H9 (cell line): Measurements from ENCODE around the gene KCNMA1. TPM values are rescaled to one million over a fixed set of nuclear protein-coding genes. Genes with fewer than 3 reads are reported as not detected.

ENCODE experiments used
- DNase-seq: peaks from one replicate; pipeline ENCODE4 v3.0.0-alpha.2; 2017
- H2AFZ ChIP-seq: one replicate; pipeline ENCODE4 v1.6.1; 2013; ENCODE audit warnings: mild to moderate bottlenecking, low read length, control low read depth, moderate library complexity
- H2AK5ac ChIP-seq: 2 replicates; pipeline ENCODE4 v1.6.1; 2013; ENCODE audit warnings: low read length, control low read depth, mixed read lengths; ENCODE audit not compliant: insufficient read length
- H2BK120ac ChIP-seq: one replicate; pipeline ENCODE4 v1.6.1; 2013; ENCODE audit warnings: low read depth, mild to moderate bottlenecking, low read length, control low read depth, inconsistent platforms; ENCODE audit not compliant: poor library complexity, severe bottlenecking
- H2BK12ac ChIP-seq: 2 replicates; pipeline ENCODE4 v1.6.1; 2013; ENCODE audit warnings: low read length, control low read depth, mixed read lengths, low read depth; ENCODE audit not compliant: insufficient read length
- H2BK15ac ChIP-seq: 2 replicates; pipeline ENCODE4 v1.6.1; 2013; ENCODE audit warnings: low read depth, low read length, control low read depth
- H2BK20ac ChIP-seq: one replicate; pipeline ENCODE4 v1.6.1; 2013; ENCODE audit warnings: low read depth, mild to moderate bottlenecking, low read length, control low read depth, inconsistent platforms; ENCODE audit not compliant: poor library complexity, severe bottlenecking
- H2BK5ac ChIP-seq: 2 replicates; pipeline ENCODE4 v1.6.1; 2013; ENCODE audit warnings: low read length, control low read depth, mixed read lengths; ENCODE audit not compliant: insufficient read length
- H3K14ac ChIP-seq: 2 replicates; pipeline ENCODE4 v1.6.1; 2013; ENCODE audit warnings: low read length, control low read depth; ENCODE audit not compliant: insufficient read depth
- H3K18ac ChIP-seq: 2 replicates; pipeline ENCODE4 v1.6.1; 2013; ENCODE audit warnings: low read depth, mild to moderate bottlenecking, mixed read lengths, low read length, control low read depth; ENCODE audit not compliant: insufficient read length
- H3K23ac ChIP-seq: 2 replicates; pipeline ENCODE4 v1.6.1; 2013; ENCODE audit warnings: low read length, control low read depth, mixed read lengths, low read depth; ENCODE audit not compliant: insufficient read length
- H3K23me2 ChIP-seq: 2 replicates; pipeline ENCODE4 v1.6.1; 2013; ENCODE audit warnings: low read depth, mild to moderate bottlenecking, mixed read lengths, low read length, control low read depth; ENCODE audit not compliant: insufficient read length, poor library complexity, severe bottlenecking
- H3K27ac ChIP-seq: 2 replicates; pipeline ENCODE4 v1.5.1; 2013; ENCODE audit warnings: low read length, control low read depth, mixed read lengths, low read depth; ENCODE audit not compliant: insufficient read length
- H3K27me3 ChIP-seq: 2 replicates; pipeline ENCODE4 v1.6.1; 2013; ENCODE audit warnings: low read length, control low read depth, inconsistent platforms; ENCODE audit not compliant: insufficient read depth
- H3K4ac ChIP-seq: 2 replicates; pipeline ENCODE4 v1.6.1; 2013; ENCODE audit warnings: low read depth, mild to moderate bottlenecking, control low read depth, inconsistent platforms, low read length, moderate library complexity
- H3K4me1 ChIP-seq: 2 replicates; pipeline ENCODE4 v1.6.1; 2013; ENCODE audit warnings: low read length, control low read depth, inconsistent platforms; ENCODE audit not compliant: insufficient read depth
- H3K4me2 ChIP-seq: 2 replicates; pipeline ENCODE4 v1.6.1; 2013; ENCODE audit warnings: low read length, control low read depth, mixed read lengths; ENCODE audit not compliant: insufficient read length, insufficient read depth
- H3K56ac ChIP-seq: 2 replicates; pipeline ENCODE4 v1.6.1; 2013; ENCODE audit warnings: low read depth, mild to moderate bottlenecking, mixed read lengths, low read length, control low read depth; ENCODE audit not compliant: insufficient read length
- H3K79me1 ChIP-seq: 2 replicates; pipeline ENCODE4 v1.6.1; 2013; ENCODE audit warnings: low read depth, mild to moderate bottlenecking, moderate library complexity, low read length, control low read depth, inconsistent platforms; ENCODE audit not compliant: insufficient read depth, poor library complexity, severe bottlenecking
- H3K79me2 ChIP-seq: 2 replicates; pipeline ENCODE4 v1.6.1; 2013; ENCODE audit warnings: low read length, control low read depth, inconsistent platforms; ENCODE audit not compliant: insufficient read depth
- H3K9ac ChIP-seq: 2 replicates; pipeline ENCODE4 v1.6.1; 2013; ENCODE audit warnings: low read length, control low read depth, mixed read lengths; ENCODE audit not compliant: insufficient read length; ENCODE audit errors: extremely low read depth
- H3K9me3 ChIP-seq: one replicate; pipeline ENCODE4 v1.6.1; 2013; ENCODE audit warnings: low read depth, low read length, inconsistent platforms; ENCODE audit not compliant: control insufficient read depth
- H3T11ph ChIP-seq: one replicate; pipeline ENCODE4 v1.6.1; 2013; ENCODE audit warnings: mild to moderate bottlenecking, low read length, control low read depth, inconsistent platforms
- H4K20me1 ChIP-seq: one replicate; pipeline ENCODE4 v1.6.1; 2013; ENCODE audit not compliant: control insufficient read depth, insufficient read length, insufficient read depth
- H4K5ac ChIP-seq: 2 replicates; pipeline ENCODE4 v1.6.1; 2013; ENCODE audit warnings: low read depth, mild to moderate bottlenecking, mixed read lengths, low read length, control low read depth; ENCODE audit not compliant: insufficient read length
- H4K8ac ChIP-seq: replicated peaks from 2 replicates; pipeline ENCODE4 v1.6.1; 2013; ENCODE audit warnings: low read length, control low read depth, mixed read lengths, low read depth; ENCODE audit not compliant: insufficient read length
- H4K91ac ChIP-seq: 2 replicates; pipeline ENCODE4 v1.6.1; 2013; ENCODE audit warnings: low read depth, mild to moderate bottlenecking, moderate library complexity, mixed read lengths, low read length, control low read depth; ENCODE audit not compliant: insufficient read length
- H3K27ac Mint-ChIP-seq, 3 experiments: 2 replicates in 2 of 3; 3 replicates in 1 of 3; pipeline ENCODE4 v1.8.0; 2020 to 2021; ENCODE audit warnings: mixed read lengths in 3 of 3, mild to moderate bottlenecking in 1 of 3, moderate library complexity in 1 of 3
- H3K27me3 Mint-ChIP-seq: 2 replicates; pipeline ENCODE4 v1.8.0; 2021; ENCODE audit warnings: low read depth, mild to moderate bottlenecking, moderate library complexity, mixed read lengths
- H3K36me3 Mint-ChIP-seq, 3 experiments: 2 replicates in 2 of 3; 3 replicates in 1 of 3; pipeline ENCODE4 v1.8.0; 2020 to 2021; ENCODE audit warnings: low read depth in 3 of 3, mixed read lengths in 3 of 3; ENCODE audit not compliant: insufficient read depth in 1 of 3
- H3K4me1 Mint-ChIP-seq, 2 experiments: 2 replicates each; pipeline ENCODE4 v1.8.0; 2020; ENCODE audit warnings: mixed read lengths in 2 of 2
- H3K4me3 Mint-ChIP-seq, 2 experiments: 2 replicates in 1 of 2; 3 replicates in 1 of 2; pipeline ENCODE4 v1.8.0; 2020 to 2021; ENCODE audit warnings: mild to moderate bottlenecking in 2 of 2, mixed read lengths in 2 of 2, moderate library complexity in 1 of 2
- H3K9me3 Mint-ChIP-seq, 2 experiments: 2 replicates in 1 of 2; 3 replicates in 1 of 2; pipeline ENCODE4 v1.8.0; 2020; ENCODE audit warnings: mild to moderate bottlenecking in 2 of 2, mixed read lengths in 2 of 2, moderate library complexity in 1 of 2
- CTCF ChIP-seq: fragments of 200-600 bp; sonication (generic); conservative IDR thresholded peaks from 3 replicates; pipeline ENCODE4 v1.8.0; 2021; ENCODE audit warnings: antibody characterized with exemption, mild to moderate bottlenecking
- WGBS: extraction: QIAGEN DNeasy Blood & Tissue Kit; methylation state at CpG from one replicate; pipeline ENCODE4 v1.1.7; 2013; ENCODE audit warnings: missing lambda C conversion rate, low lambda C conversion rate, mixed read lengths; ENCODE audit not compliant: insufficient read length; ENCODE audit errors: extremely low coverage; 5-methylcytosine and 5-hydroxymethylcytosine counted together
- total RNA-seq: library from RNA; stranded (reverse); gene quantifications from 2 replicates; pipeline ENCODE4 v1.2.1, GENCODE V29; 2021

KCNMA1 gene
- total RNA-seq, 1 experiment from 2014 or later: 2.0 TPM

GRCh38 chr10:77542710-77543259 lies 94.8 kb downstream of the KCNMA1 start:
- Histone ChIP-seq H2BK20ac (no peak overlapping the region), H2BK5ac (no peak overlapping the region), H2AFZ (no peak overlapping the region), H4K20me1 (no peaks in the 10 kb centered on the region), H3K9me3 (no peaks in the 10 kb centered on the region), H2BK15ac (no peak overlapping the region), H4K8ac (no peak overlapping the region), H2AK5ac (no peak overlapping the region), H3K9ac (no peak overlapping the region), H3K14ac (no peak overlapping the region), H3K4me1 (no peaks in the 10 kb centered on the region), H3K79me2 (no peaks in the 10 kb centered on the region), H4K91ac (no peak overlapping the region), H3T11ph (no peak overlapping the region), H3K79me1 (no peaks in the 10 kb centered on the region), H3K27me3 (no peaks in the 10 kb centered on the region; the same call in 1 of the 2 replicates), H4K5ac (no peak overlapping the region), H3K4me2 (no peak overlapping the region), H3K18ac (no peak overlapping the region), H3K23me2 (no peaks in the 10 kb centered on the region), H2BK12ac (no peak overlapping the region), H3K56ac (no peak overlapping the region), H3K23ac (no peak overlapping the region), H3K27ac (no peak overlapping the region), H2BK120ac (no peak overlapping the region), H3K4ac (no peak overlapping the region)
- H3K4me1 Mint-ChIP-seq: peaks cover 0 to 4% of the 10 kb centered on the region in 2 experiments; a peak in 2 of 4 replicates
- H3K4me3 Mint-ChIP-seq: no peak overlapping the region
- no peak overlapping the region for H3K27ac Mint-ChIP-seq
- DNase-seq: no peak
- H3K27me3 Mint-ChIP-seq: no peaks in the 10 kb centered on the region
- no peak for TF ChIP-seq CTCF
- no CpG with 5 or more reads among the region's 2 CpGs for WGBS
- peaks cover 0 to 3% of the 10 kb centered on the region in 2 experiments; a peak in 3 of 5 replicates for H3K9me3 Mint-ChIP-seq
- no peaks in the 10 kb centered on the region for H3K36me3 Mint-ChIP-seq
